Measurements from ENCODE around the gene UBE2O.
A peak's percentile ranks its signal among the peaks of the same experiment; 100 is the strongest.

The UBE2O gene

DNA sequence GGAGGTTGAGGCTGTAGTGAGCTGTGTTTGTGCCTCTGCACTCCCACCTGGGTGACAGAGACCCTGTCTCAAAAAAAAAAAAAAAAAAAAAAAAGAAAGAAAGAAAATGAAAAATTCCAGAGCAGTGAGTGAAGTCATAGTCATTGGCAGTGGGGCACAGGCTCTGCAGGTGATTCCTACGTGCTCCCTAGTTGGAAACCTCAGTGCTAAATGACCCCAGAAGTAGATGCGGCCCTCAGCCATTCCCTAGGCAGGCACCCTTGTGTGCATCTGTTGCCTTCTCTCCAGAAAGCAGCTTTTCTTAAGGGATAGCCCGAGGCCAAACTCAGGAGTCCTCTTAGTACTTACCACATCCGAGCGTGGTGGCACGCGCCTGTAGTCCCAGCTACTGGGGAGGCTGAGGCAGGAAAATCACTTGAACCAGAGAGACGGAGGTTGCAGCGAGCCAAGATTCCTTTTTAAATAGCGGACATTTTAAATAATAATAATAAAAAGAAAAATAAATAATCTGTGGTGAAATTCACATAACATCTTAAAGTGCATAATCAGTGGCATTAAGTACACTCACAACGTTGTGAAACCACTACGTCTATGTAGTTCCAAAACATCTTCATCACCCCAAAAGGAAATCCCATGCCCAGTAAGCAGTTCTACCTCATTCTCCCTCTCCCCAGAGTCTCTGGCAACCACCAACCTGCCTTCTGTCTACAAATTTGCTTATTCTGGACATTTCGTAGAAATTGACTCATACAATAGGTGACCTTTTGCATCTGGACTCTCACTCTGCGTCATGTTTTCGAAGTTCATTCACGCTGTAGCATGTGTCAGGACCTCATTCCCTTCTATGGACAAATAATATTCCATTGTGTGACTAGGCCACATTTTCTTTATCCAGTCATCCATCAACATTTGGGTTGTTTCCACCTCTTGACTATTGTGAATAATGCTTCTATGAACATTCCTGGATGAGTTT lies 81.0 kb downstream of the UBE2O start:
- no peak overlapping the region for H3K4me3 ChIP-seq (replicated peaks; ENCODE audit: low read depth, low read length)
- peak; percentile 98 for DNase-seq (ENCODE audit: low read depth)
- no peak for TF ChIP-seq CTCF (IDR thresholded peaks at IDR 0.05; ENCODE audit: low read length, missing control alignments)

- peak; percentile 95 for DNase-seq (ENCODE audit: low read depth)
- TF ChIP-seq CTCF (IDR thresholded peaks at IDR 0.05; ENCODE audit: low read length, missing control alignments): peak; percentile 63
- no peak overlapping the region for H3K4me3 ChIP-seq (replicated peaks; ENCODE audit: low read depth, low read length)
Observed at GRCh38 chr17:76370261-76370993, 82.5 kb downstream of the UBE2O start.

DNA sequence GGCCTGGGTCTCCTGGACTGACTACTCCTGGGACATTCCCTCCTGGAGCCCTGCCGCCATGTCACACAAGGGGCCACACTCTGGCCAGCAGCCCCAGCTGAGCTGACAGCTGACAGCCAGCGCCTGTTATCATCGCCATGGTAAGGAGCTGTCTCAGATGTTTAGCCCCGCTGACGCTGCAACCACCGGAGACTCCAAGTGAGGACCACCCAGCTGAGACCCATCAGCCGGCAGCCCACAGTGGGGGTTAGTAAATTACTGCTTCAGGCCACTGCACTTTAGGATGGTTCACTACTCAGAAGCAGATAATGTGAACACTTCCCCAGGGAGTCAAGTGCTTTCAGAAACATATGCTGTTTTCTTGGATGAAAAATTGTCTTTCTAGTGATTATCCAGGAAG lies 83.1 kb downstream of the UBE2O start:
- no peak for DNase-seq (ENCODE audit: low read depth)
- no peak for TF ChIP-seq CTCF (IDR thresholded peaks at IDR 0.05; ENCODE audit: low read length, missing control alignments)
- H3K4me3 ChIP-seq (replicated peaks; ENCODE audit: low read depth, low read length): no peak overlapping the region

DNA sequence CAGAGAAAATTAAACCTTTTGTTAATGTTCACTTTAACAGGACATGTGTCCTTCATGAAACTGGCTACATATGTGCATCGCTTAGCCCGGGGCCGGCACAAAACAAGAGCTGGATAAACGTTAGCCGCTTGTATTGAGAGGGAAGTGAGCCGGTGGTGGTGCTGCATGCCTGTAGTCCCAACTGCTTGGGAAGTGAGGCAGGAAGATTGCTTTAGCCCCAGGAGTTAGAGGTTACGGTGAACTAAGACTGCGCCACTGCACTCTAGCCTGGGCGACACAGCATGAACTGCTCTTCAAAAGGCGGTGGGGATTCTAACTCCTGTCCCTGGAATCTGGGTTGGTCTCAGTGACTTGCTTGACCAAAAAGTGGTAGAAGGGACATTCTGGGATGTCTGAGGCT lies 83.6 kb downstream of the UBE2O start:
- no peak overlapping the region for H3K4me3 ChIP-seq (replicated peaks; ENCODE audit: low read depth, low read length)
- no peak for TF ChIP-seq CTCF (IDR thresholded peaks at IDR 0.05; ENCODE audit: low read length, missing control alignments)
- no peak for DNase-seq (ENCODE audit: low read depth)

GRCh38 chr17:76368545-76368944 lies 84.4 kb downstream of the UBE2O start:
- no peak for TF ChIP-seq CTCF (IDR thresholded peaks at IDR 0.05; ENCODE audit: low read length, missing control alignments)
- H3K4me3 ChIP-seq (replicated peaks; ENCODE audit: low read depth, low read length): no peak overlapping the region
- no peak for DNase-seq (ENCODE audit: low read depth)

GRCh38 chr17:76367642-76368041 lies 85.3 kb downstream of the UBE2O start:
- H3K4me3 ChIP-seq (replicated peaks; ENCODE audit: low read depth, low read length): no peak overlapping the region
- DNase-seq (ENCODE audit: low read depth): no peak
- no peak for TF ChIP-seq CTCF (IDR thresholded peaks at IDR 0.05; ENCODE audit: low read length, missing control alignments)

All from fibroblast of pulmonary artery (primary cell).